ENCODE data around the gene PTPDC1. TPM values are rescaled to one million over a fixed set of nuclear protein-coding genes. Genes with fewer than 3 reads are reported as not detected.
"Not testable (repeated sequence)": the region's sequence is repeated elsewhere in the genome, so short reads cannot be mapped to it uniquely, and the experiment has no call there.

The PTPDC1 gene
- total RNA-seq, 1 donor from 2014 or later, result 15.9 TPM

- H3K9me3 ChIP-seq (ENCODE audit: low read depth), result no peaks in the 10 kb centered on the region
- H3K4me3 ChIP-seq, result no peak overlapping the region
- no peaks in the 10 kb centered on the region for H3F3A ChIP-seq (ENCODE audit: low read depth)
- no peak overlapping the region for H3K9ac ChIP-seq
- H3K79me2 ChIP-seq (ENCODE audit: low read depth), result no peaks in the 10 kb centered on the region
- peaks cover 18% of the 10 kb centered on the region for H3K4me1 ChIP-seq
- no peaks in the 10 kb centered on the region for H3K36me3 ChIP-seq
- no peak for DNase-seq (ENCODE audit: low spot score)
- H2AFZ ChIP-seq (replicated peaks), result no peak overlapping the region
- Mint-ChIP-seq H3K9me3 (no peaks in the 10 kb centered on the region), H3K4me1 (peaks cover 56% of the 10 kb centered on the region), H3K36me3 (peaks cover 10% of the 10 kb centered on the region), H3K27me3 (ENCODE audit: insufficient read depth, low read depth) (no peaks in the 10 kb centered on the region), H3K27ac (peak overlapping the region; percentile 84), H3K4me3 (peak overlapping the region; percentile 71)
- TF ChIP-seq EZH2phosphoT487 (IDR thresholded peaks at IDR 0.05) (no peak), EZH2 (IDR thresholded peaks at IDR 0.05) (no peak), CTCF (IDR thresholded peaks at IDR 0.05) (no peak)
- no peak overlapping the region for H3K27ac ChIP-seq
- H3K4me2 ChIP-seq, result no peak overlapping the region
- no peaks in the 10 kb centered on the region for H3K27me3 ChIP-seq
- no peaks in the 10 kb centered on the region for H4K20me1 ChIP-seq (ENCODE audit: low read depth)
These were observed 887 bp downstream of the PTPDC1 start for GRCh38 chr9:94085062-94085639.

- Histone ChIP-seq H3K36me3 (no peaks in the 10 kb centered on the region), H3F3A (ENCODE audit: low read depth) (no peaks in the 10 kb centered on the region), H4K20me1 (ENCODE audit: low read depth) (no peaks in the 10 kb centered on the region), H3K4me2 (no peak overlapping the region), H3K27ac (no peak overlapping the region), H3K4me1 (peaks cover 18% of the 10 kb centered on the region), H2AFZ (replicated peaks) (no peak overlapping the region), H3K4me3 (no peak overlapping the region), H3K79me2 (ENCODE audit: low read depth) (no peaks in the 10 kb centered on the region), H3K27me3 (no peaks in the 10 kb centered on the region), H3K9me3 (ENCODE audit: low read depth) (no peaks in the 10 kb centered on the region), H3K9ac (no peak overlapping the region)
- Mint-ChIP-seq H3K4me1 (peaks cover 53% of the 10 kb centered on the region), H3K9me3 (peaks cover 2% of the 10 kb centered on the region), H3K27me3 (ENCODE audit: insufficient read depth, low read depth) (no peaks in the 10 kb centered on the region), H3K4me3 (no peak overlapping the region), H3K27ac (no peak overlapping the region), H3K36me3 (peaks cover 9% of the 10 kb centered on the region)
- TF ChIP-seq CTCF (IDR thresholded peaks at IDR 0.05) (no peak), EZH2phosphoT487 (IDR thresholded peaks at IDR 0.05) (no peak), EZH2 (IDR thresholded peaks at IDR 0.05) (no peak)
- no peak for DNase-seq (ENCODE audit: low spot score)
These were observed 2.5 kb downstream of the PTPDC1 start for GRCh38 chr9:94086486-94087345.

GRCh38 chr9:94094219-94095145 lies 10.2 kb downstream of the PTPDC1 start:
- peak overlapping the region; percentile 58 for H3K27ac Mint-ChIP-seq
- H3K9me3 Mint-ChIP-seq; H3K27ac ChIP-seq; H3K9ac ChIP-seq; H3K27me3 Mint-ChIP-seq (ENCODE audit: insufficient read depth, low read depth); H4K20me1 ChIP-seq (ENCODE audit: low read depth); H3K36me3 ChIP-seq; H3F3A ChIP-seq (ENCODE audit: low read depth); H3K4me1 ChIP-seq; H3K4me3 ChIP-seq; H3K9me3 ChIP-seq (ENCODE audit: low read depth); H3K79me2 ChIP-seq (ENCODE audit: low read depth); H3K4me2 ChIP-seq; H3K4me1 Mint-ChIP-seq; H3K27me3 ChIP-seq: not testable (repeated sequence)
- H3K4me3 Mint-ChIP-seq, result peak overlapping the region; percentile 48
- H3K36me3 Mint-ChIP-seq, result peaks cover 19% of the 10 kb centered on the region
- H2AFZ ChIP-seq (replicated peaks), result peak overlapping the region; percentile 50
- peak; percentile 36 for DNase-seq (ENCODE audit: low spot score)
